ENCODE data around the gene USP4. TPM values are rescaled to one million over a fixed set of nuclear protein-coding genes. Genes with fewer than 3 reads are reported as not detected.
A peak's percentile ranks its signal among the peaks of the same experiment; 100 is the strongest.

The USP4 gene
- total RNA-seq, 2 experiments from 2014 or later: 94.3 to 95.2 TPM

DNA sequence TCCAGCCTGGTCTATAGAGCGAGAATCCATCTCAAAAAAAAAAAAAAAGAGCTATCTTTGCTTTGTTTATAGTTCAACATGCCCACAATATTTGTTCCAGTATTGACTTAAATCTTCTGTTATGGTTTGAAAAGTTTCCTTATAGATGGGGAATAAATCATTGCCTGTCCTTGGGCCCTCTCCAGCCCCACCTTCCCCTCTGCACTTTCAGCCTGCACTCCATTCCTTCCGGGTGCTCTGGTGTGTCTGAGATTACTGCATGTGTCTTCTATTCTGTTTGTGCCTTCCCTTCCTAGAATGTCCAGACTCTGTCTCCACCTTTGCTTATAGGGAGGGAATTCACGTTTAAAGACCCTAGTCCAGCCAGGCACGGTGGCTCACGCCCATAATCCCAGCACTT is 43.5 kb upstream of the USP4 start:
- TF ChIP-seq, protein P1, sequence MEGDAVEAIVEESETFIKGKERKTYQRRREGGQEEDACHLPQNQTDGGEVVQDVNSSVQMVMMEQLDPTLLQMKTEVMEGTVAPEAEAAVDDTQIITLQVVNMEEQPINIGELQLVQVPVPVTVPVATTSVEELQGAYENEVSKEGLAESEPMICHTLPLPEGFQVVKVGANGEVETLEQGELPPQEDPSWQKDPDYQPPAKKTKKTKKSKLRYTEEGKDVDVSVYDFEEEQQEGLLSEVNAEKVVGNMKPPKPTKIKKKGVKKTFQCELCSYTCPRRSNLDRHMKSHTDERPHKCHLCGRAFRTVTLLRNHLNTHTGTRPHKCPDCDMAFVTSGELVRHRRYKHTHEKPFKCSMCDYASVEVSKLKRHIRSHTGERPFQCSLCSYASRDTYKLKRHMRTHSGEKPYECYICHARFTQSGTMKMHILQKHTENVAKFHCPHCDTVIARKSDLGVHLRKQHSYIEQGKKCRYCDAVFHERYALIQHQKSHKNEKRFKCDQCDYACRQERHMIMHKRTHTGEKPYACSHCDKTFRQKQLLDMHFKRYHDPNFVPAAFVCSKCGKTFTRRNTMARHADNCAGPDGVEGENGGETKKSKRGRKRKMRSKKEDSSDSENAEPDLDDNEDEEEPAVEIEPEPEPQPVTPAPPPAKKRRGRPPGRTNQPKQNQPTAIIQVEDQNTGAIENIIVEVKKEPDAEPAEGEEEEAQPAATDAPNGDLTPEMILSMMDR (IDR thresholded peaks at IDR 0.05): no peak
- no peaks in the 10 kb centered on the region for H3K27me3 ChIP-seq (ENCODE audit: control insufficient read depth in 1 of 2, insufficient read depth in 2 of 2, low read length in 2 of 2)
- intact Hi-C loops (cut with DNase I, micrococcal nuclease): no loop called here
- peaks cover 21% of the 10 kb centered on the region for H3K36me3 Mint-ChIP-seq (ENCODE audit: low read depth)
- peaks cover 62% of the 10 kb centered on the region for H3K4me1 ChIP-seq (ENCODE audit: insufficient read depth, low read length)
- H3K27ac ChIP-seq (ENCODE audit: low read depth in 1 of 2, low read length in 2 of 2): no peak overlapping the region
- peaks cover 10% of the 10 kb centered on the region for H3K36me3 ChIP-seq (ENCODE audit: insufficient read depth, low read length)
- no peaks in the 10 kb centered on the region for H3K9me3 ChIP-seq (ENCODE audit: control insufficient read depth in 1 of 2, insufficient read depth in 1 of 2, low read length in 2 of 2)
- DNase-seq: no peak
- ChIA-PET POLR2A (no interaction called here), CTCF (interaction anchor here (0.7 kb wide), 1 partner anchor 487 kb away, joined by 3 read pairs; no protein-coding TSS in a partner anchor)
- no peak overlapping the region for H3K4me3 Mint-ChIP-seq
- no peak overlapping the region for H3K4me3 ChIP-seq (ENCODE audit: low read length)
- no peaks in the 10 kb centered on the region for H3K9me3 Mint-ChIP-seq
- H3K27me3 Mint-ChIP-seq: no peaks in the 10 kb centered on the region
- no peak for ATAC-seq (ENCODE audit: poor library complexity)
- H3K27ac Mint-ChIP-seq: peak overlapping the region; percentile 3
- peaks cover 69% of the 10 kb centered on the region for H3K4me1 Mint-ChIP-seq (ENCODE audit: low read depth)

GRCh38 chr3:49378249-49378895 is 38.5 kb upstream of the USP4 start:
- TF ChIP-seq, protein P1 (IDR thresholded peaks at IDR 0.05): no peak
- Histone ChIP-seq H3K27ac (ENCODE audit: low read depth in 1 of 2, low read length in 2 of 2) (peak overlapping the region in 1 of 2 donors; percentile 13), H3K36me3 (ENCODE audit: insufficient read depth, low read length) (peaks cover 25% of the 10 kb centered on the region), H3K9me3 (ENCODE audit: control insufficient read depth in 1 of 2, insufficient read depth in 1 of 2, low read length in 2 of 2) (no peaks in the 10 kb centered on the region), H3K4me3 (ENCODE audit: low read length) (no peak overlapping the region), H3K27me3 (ENCODE audit: control insufficient read depth in 1 of 2, insufficient read depth in 2 of 2, low read length in 2 of 2) (no peaks in the 10 kb centered on the region), H3K4me1 (ENCODE audit: insufficient read depth, low read length) (peaks cover 41% of the 10 kb centered on the region)
- DNase-seq (no peak), ATAC-seq (ENCODE audit: poor library complexity) (no peak)
- POLR2A ChIA-PET: no interaction called here
- H3K27me3 Mint-ChIP-seq: no peaks in the 10 kb centered on the region
- CTCF ChIA-PET: interaction anchor here (0.8 kb wide), 1 partner anchor 38 kb away, joined by 3 read pairs; no protein-coding TSS in a partner anchor
- no peak overlapping the region for H3K4me3 Mint-ChIP-seq
- intact Hi-C loops (cut with DNase I, micrococcal nuclease): loop anchor here in 1 of 2 experiments (5.0 kb wide), 1 partner anchor 34 kb away; the partner anchor contains the start of genes RHOA and TCTA
- no peaks in the 10 kb centered on the region for H3K9me3 Mint-ChIP-seq
- H3K27ac Mint-ChIP-seq: peak overlapping the region; percentile 64
- H3K4me1 Mint-ChIP-seq (ENCODE audit: low read depth): peaks cover 44% of the 10 kb centered on the region
- H3K36me3 Mint-ChIP-seq (ENCODE audit: low read depth): peaks cover 32% of the 10 kb centered on the region

DNA sequence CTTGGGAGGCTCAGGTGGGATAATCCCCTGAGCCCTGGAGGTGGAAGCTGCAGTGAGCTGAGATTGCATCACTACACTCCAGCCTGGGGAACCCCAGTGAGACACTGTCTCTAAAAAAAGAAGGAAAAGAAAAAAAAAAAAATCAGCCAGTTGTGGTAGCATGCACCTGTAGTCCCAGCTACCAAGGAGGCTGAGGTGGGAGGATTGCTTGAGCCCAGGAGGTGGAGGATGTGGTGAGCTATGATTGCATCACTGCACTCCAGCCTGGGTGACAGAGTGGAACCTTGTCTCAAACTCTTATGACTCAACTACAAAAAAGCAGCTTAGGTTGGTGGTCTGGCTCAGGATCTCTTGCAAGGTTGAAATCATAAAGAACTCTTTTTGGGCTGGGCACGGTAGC is 37.6 kb upstream of the USP4 start:
- DNase-seq (peak in 7 of 14 experiments; percentile 4 to 54 (median 21)), ATAC-seq (ENCODE audit: poor library complexity) (peak; percentile 59)
- no peaks in the 10 kb centered on the region for H3K9me3 ChIP-seq (ENCODE audit: control insufficient read depth in 1 of 2, insufficient read depth in 1 of 2, low read length in 2 of 2)
- ChIA-PET CTCF (interaction anchor here (0.8 kb wide), 1 partner anchor 37 kb away, joined by 3 read pairs; no protein-coding TSS in a partner anchor), POLR2A (no interaction called here)
- Mint-ChIP-seq H3K9me3 (no peaks in the 10 kb centered on the region), H3K36me3 (ENCODE audit: low read depth) (peaks cover 40% of the 10 kb centered on the region), H3K27ac (peak overlapping the region; percentile 51), H3K4me3 (peak overlapping the region; percentile 25), H3K27me3 (no peaks in the 10 kb centered on the region), H3K4me1 (ENCODE audit: low read depth) (peaks cover 45% of the 10 kb centered on the region)
- intact Hi-C loops (cut with DNase I, micrococcal nuclease): loop anchor here in 1 of 2 experiments (5.0 kb wide), 1 partner anchor 35 kb away; the partner anchor contains the start of genes RHOA and TCTA
- H3K36me3 ChIP-seq (ENCODE audit: insufficient read depth, low read length): peaks cover 32% of the 10 kb centered on the region
- H3K27ac ChIP-seq (ENCODE audit: low read depth in 1 of 2, low read length in 2 of 2): no peak overlapping the region
- H3K27me3 ChIP-seq (ENCODE audit: control insufficient read depth in 1 of 2, insufficient read depth in 2 of 2, low read length in 2 of 2): no peaks in the 10 kb centered on the region
- peaks cover 36% of the 10 kb centered on the region for H3K4me1 ChIP-seq (ENCODE audit: insufficient read depth, low read length)
- TF ChIP-seq, protein P1 (IDR thresholded peaks at IDR 0.05): no peak
- no peak overlapping the region for H3K4me3 ChIP-seq (ENCODE audit: low read length)

Measured in CD4-positive, alpha-beta T cell (primary cell).